ENCODE measurements around the gene RGMA.

RGMA gene

GRCh38 chr15:93129702-93130488, 40.9 kb upstream of the RGMA start:
- Histone ChIP-seq H3K4me3 (ENCODE audit: low read depth, low read length) (no peak overlapping the region), H3K27ac (no peak overlapping the region), H3K27me3 (replicated peaks) (no peaks in the 10 kb centered on the region), H3K36me3 (replicated peaks) (no peaks in the 10 kb centered on the region)
- in situ Hi-C loops (cut with HindIII; ENCODE audit: low pct_ligation_motif_present, low sequenced_read_pairs) = no loop called here
- TF ChIP-seq CTCF (IDR thresholded peaks at IDR 0.05; ENCODE audit: low read depth, low read length, missing control alignments) = no peak
- DNase-seq = no peak

GRCh38 chr15:93127286-93127685, 38.3 kb upstream of the RGMA start:
- Histone ChIP-seq H3K4me3 (ENCODE audit: low read depth, low read length) (no peak overlapping the region), H3K27ac (no peak overlapping the region), H3K36me3 (replicated peaks) (no peaks in the 10 kb centered on the region), H3K27me3 (replicated peaks) (no peaks in the 10 kb centered on the region)
- in situ Hi-C loops (cut with HindIII; ENCODE audit: low pct_ligation_motif_present, low sequenced_read_pairs) = no loop called here
- DNase-seq = no peak
- no peak for TF ChIP-seq CTCF (IDR thresholded peaks at IDR 0.05; ENCODE audit: low read depth, low read length, missing control alignments)

- Histone ChIP-seq H3K4me3 (ENCODE audit: low read depth, low read length) (no peak overlapping the region), H3K36me3 (replicated peaks) (no peaks in the 10 kb centered on the region), H3K27me3 (replicated peaks) (no peaks in the 10 kb centered on the region), H3K27ac (no peak overlapping the region)
- TF ChIP-seq CTCF (IDR thresholded peaks at IDR 0.05; ENCODE audit: low read depth, low read length, missing control alignments) = no peak
- DNase-seq = no peak
- in situ Hi-C loops (cut with HindIII; ENCODE audit: low pct_ligation_motif_present, low sequenced_read_pairs) = no loop called here
Observed at GRCh38 chr15:93126599-93126998, 37.6 kb upstream of the RGMA start.

- in situ Hi-C loops (cut with HindIII; ENCODE audit: low pct_ligation_motif_present, low sequenced_read_pairs) = no loop called here
- no peak for TF ChIP-seq CTCF (IDR thresholded peaks at IDR 0.05; ENCODE audit: low read depth, low read length, missing control alignments)
- Histone ChIP-seq H3K27ac (no peak overlapping the region), H3K27me3 (replicated peaks) (no peaks in the 10 kb centered on the region), H3K36me3 (replicated peaks) (no peaks in the 10 kb centered on the region), H3K4me3 (ENCODE audit: low read depth, low read length) (no peak overlapping the region)
- DNase-seq = no peak
Observed at GRCh38 chr15:93126148-93126547, 37.1 kb upstream of the RGMA start.

- in situ Hi-C loops (cut with HindIII; ENCODE audit: low pct_ligation_motif_present, low sequenced_read_pairs) = no loop called here
- TF ChIP-seq CTCF (IDR thresholded peaks at IDR 0.05; ENCODE audit: low read depth, low read length, missing control alignments) = no peak
- Histone ChIP-seq H3K27ac (no peak overlapping the region), H3K36me3 (replicated peaks) (no peaks in the 10 kb centered on the region), H3K4me3 (ENCODE audit: low read depth, low read length) (no peak overlapping the region), H3K27me3 (replicated peaks) (no peaks in the 10 kb centered on the region)
- DNase-seq = no peak
Observed at GRCh38 chr15:93124126-93124525, 35.1 kb upstream of the RGMA start.
